ENCODE measurements around the gene ZSCAN31.

Gene ZSCAN31

DNA sequence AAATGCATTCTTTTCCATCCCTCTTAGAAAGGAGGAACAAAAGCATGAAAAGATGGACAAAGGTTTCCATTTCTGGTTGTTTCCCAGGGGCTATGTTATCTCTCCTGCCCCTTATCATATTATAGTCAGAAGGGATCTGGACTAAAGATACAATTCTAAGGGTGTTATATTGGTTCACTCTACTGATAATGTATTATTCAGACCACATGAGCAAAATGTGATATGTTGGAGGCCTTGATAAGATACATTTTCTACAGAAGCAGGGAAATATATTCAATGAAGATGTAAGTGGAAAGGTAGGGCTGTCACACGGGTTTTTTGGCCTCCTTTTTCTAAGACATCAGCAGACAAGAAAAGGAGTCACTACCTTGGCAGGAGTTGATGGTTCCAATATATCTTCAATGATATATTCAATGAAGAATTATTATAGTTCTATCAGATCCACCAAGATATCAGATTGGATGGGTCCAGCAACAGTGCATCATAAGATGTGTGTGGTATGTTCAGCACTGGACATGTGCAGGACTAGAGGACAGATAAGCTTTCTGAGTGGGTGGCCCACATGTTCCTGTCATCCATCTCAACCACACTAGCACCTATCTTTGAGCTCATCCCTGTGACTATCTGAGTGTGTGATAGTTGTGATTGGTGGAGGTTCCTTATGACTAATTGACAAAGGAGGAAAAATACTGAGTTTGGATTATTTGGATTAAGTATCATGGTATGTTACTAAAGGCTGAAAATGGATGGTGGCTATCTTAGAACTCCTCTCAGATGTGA, 8.1 kb upstream of the ZSCAN31 start:
- TF ChIP-seq, protein P1, sequence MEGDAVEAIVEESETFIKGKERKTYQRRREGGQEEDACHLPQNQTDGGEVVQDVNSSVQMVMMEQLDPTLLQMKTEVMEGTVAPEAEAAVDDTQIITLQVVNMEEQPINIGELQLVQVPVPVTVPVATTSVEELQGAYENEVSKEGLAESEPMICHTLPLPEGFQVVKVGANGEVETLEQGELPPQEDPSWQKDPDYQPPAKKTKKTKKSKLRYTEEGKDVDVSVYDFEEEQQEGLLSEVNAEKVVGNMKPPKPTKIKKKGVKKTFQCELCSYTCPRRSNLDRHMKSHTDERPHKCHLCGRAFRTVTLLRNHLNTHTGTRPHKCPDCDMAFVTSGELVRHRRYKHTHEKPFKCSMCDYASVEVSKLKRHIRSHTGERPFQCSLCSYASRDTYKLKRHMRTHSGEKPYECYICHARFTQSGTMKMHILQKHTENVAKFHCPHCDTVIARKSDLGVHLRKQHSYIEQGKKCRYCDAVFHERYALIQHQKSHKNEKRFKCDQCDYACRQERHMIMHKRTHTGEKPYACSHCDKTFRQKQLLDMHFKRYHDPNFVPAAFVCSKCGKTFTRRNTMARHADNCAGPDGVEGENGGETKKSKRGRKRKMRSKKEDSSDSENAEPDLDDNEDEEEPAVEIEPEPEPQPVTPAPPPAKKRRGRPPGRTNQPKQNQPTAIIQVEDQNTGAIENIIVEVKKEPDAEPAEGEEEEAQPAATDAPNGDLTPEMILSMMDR (IDR thresholded peaks at IDR 0.05; ENCODE audit: low read depth, low read length, missing control alignments): no peak
- Histone ChIP-seq H3K27me3 (replicated peaks) (peaks cover 7% of the 10 kb centered on the region), H3K27ac (no peak overlapping the region)

DNA sequence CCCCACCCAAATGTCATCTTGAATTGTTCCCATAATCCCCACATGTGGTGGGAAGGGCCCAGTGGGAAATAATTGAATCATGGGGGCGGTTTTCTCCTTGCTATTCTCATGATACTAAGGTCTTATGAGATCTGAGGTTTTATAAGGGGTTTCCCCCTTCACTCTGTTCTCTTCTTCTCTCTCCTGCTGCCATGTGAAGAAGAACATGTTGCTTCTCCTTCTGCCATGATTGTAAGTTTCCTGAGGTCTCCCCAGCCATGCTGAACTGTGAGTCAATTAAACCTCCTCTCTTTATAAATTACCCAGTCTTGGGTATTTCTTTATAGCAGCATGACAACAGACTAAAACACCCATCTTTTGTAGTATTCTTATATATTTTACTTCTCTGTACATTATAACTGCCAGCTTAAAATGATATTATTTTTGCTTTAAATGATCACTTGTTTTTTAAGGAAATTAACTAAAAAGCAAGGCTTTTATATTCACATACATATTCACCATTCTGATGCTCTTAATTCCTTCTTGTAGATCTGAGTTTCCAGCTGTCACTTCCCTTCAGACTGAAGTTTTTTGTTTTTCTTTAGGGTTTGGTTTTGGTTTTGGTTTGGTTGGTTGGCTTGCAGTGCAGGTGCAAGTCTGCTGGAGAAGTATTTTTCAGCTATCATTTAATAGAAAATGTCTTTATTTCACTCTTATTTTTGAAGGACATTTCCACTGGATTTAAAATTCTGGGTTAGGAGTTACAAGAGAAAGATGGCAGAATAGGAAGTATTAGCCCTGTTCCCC, 4.6 kb upstream of the ZSCAN31 start:
- no peak overlapping the region for H3K27ac ChIP-seq

More for the DNA sequence above, 8.1 kb upstream of the ZSCAN31 start:
- Histone ChIP-seq H3K4me3 (ENCODE audit: low read depth, low read length) (no peak overlapping the region), H3K36me3 (replicated peaks) (no peaks in the 10 kb centered on the region)
- DNase-seq: no peak
- in situ Hi-C loops (cut with HindIII; ENCODE audit: low pct_ligation_motif_present, low sequenced_read_pairs): no loop called here

DNA sequence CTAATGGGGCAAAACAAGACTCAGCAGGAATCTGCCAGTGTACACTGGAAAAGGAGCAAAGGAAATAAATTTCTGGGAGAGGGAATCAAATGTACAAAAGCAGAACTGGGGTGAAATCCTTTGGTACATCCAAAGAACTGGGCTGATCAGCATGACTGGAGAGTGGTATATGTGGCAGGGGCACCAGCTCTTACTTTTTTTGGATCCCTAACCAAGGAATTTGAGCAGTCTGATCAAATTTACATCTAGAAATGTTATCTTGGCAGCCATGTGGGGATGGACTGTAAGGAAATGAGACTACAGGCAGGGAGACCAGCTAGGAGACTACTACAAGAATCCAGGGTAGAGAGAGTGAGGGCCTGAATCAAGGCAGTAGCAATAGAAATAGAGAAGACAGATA, 1.2 kb upstream of the ZSCAN31 start:
- TF ChIP-seq, protein P1 (IDR thresholded peaks at IDR 0.05; ENCODE audit: low read depth, low read length, missing control alignments): no peak
- H3K36me3 ChIP-seq (replicated peaks): no peaks in the 10 kb centered on the region
- in situ Hi-C loops (cut with HindIII; ENCODE audit: low pct_ligation_motif_present, low sequenced_read_pairs): no loop called here
- H3K4me3 ChIP-seq (ENCODE audit: low read depth, low read length): no peak overlapping the region
- no peaks in the 10 kb centered on the region for H3K27me3 ChIP-seq (replicated peaks)
- H3K27ac ChIP-seq: no peak overlapping the region
- DNase-seq: no peak

More for the DNA sequence above, 4.6 kb upstream of the ZSCAN31 start:
- Histone ChIP-seq H3K4me3 (ENCODE audit: low read depth, low read length) (no peak overlapping the region), H3K27me3 (replicated peaks) (no peaks in the 10 kb centered on the region), H3K36me3 (replicated peaks) (no peaks in the 10 kb centered on the region)
- in situ Hi-C loops (cut with HindIII; ENCODE audit: low pct_ligation_motif_present, low sequenced_read_pairs): no loop called here
- TF ChIP-seq, protein P1 (IDR thresholded peaks at IDR 0.05; ENCODE audit: low read depth, low read length, missing control alignments): no peak
- no peak for DNase-seq

DNA sequence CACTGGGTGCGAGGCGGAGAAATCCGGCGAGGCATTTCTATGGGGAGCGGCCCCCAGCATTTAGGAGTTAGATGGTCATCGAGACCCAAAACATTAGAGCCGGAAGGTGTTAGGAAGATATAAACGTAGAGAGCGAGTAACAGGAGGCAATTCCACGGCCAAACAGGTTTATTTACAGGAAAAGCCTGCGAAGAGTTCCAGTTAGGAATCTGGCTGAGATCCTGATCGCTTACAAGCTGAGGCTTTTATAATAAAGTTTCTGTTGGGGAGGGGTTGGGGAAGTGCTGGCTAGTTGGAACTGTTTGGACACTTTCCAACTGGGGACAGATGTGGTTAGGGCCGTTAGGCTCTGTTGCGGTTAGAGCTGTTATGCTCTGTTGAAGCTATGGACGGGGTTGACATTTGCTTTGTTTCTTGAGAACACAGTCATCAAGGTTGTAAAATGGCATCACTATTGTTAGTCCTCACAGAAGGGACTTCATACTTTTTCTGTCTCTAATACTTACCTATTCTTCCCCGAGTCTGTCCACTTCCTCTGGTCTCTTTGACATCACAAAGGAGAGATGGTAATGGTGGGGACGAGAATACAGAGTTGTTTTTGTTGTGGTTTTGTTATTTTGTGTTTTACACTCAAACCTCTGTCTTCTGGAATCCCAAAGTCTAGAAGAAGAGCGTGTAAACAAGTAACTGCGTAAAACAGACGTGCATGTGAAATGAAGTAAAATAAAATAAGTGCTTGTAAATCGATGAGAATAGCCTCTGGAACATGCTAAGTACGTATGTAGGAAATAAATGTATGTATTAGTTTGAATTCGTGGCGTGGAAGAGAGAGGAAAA, 554 bp upstream of the ZSCAN31 start:
- peak; percentile 29 for DNase-seq
- in situ Hi-C loops (cut with HindIII; ENCODE audit: low pct_ligation_motif_present, low sequenced_read_pairs): no loop called here
- Histone ChIP-seq H3K36me3 (replicated peaks) (no peaks in the 10 kb centered on the region), H3K27me3 (replicated peaks) (no peaks in the 10 kb centered on the region), H3K4me3 (ENCODE audit: low read depth, low read length) (peak overlapping the region; percentile 67), H3K27ac (peak overlapping the region; percentile 99)
- TF ChIP-seq, protein P1 (IDR thresholded peaks at IDR 0.05; ENCODE audit: low read depth, low read length, missing control alignments): no peak

DNA sequence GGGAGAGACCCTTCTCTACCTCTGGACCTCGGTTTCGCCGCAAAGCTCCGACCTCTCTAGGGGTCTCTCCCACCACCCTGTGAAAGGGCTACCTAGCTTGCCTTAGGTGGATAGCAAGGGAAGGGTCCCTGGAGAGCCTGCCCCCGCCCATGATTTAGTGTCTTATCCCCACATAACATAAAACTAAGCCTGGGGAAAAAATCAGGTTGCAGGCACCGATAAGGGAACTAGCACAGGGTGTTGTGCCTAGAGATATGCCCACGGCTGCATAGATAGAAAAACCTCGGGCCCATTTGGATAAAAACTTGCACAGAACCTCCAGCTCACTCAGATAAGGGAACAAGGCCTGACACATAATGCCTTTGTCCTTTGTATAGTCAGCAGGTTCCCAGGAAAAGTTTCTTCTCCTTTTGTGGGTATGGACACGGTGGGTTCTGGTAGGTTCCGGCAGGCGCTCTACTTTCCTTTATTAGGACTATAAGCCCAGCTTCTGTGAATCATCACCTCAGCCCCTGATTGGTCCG, 846 bp downstream of the ZSCAN31 start:
- Histone ChIP-seq H3K27me3 (replicated peaks) (no peaks in the 10 kb centered on the region), H3K36me3 (replicated peaks) (no peaks in the 10 kb centered on the region), H3K4me3 (ENCODE audit: low read depth, low read length) (peak overlapping the region; percentile 32), H3K27ac (peak overlapping the region; percentile 99)
- no peak for DNase-seq
- TF ChIP-seq, protein P1 (IDR thresholded peaks at IDR 0.05; ENCODE audit: low read depth, low read length, missing control alignments): no peak
- in situ Hi-C loops (cut with HindIII; ENCODE audit: low pct_ligation_motif_present, low sequenced_read_pairs): no loop called here

All from brain microvascular endothelial cell (primary cell).